Fibroblast of the aortic adventitia (primary cell): Measurements from ENCODE around the gene SPOCK1. TPM values are rescaled to one million over a fixed set of nuclear protein-coding genes. Genes with fewer than 3 reads are reported as not detected.
A peak's percentile ranks its signal among the peaks of the same experiment; 100 is the strongest.

Source experiments
- DNase-seq: peaks from one replicate; pipeline ENCODE4 v3.0.0-alpha.2; 2010; ENCODE audit warnings: low read depth
- H3K4me3 ChIP-seq: 2 replicates; pipeline ENCODE4 v1.5.1; 2011; ENCODE audit warnings: low read depth, mild to moderate bottlenecking, control low read depth, low read length, moderate library complexity
- total RNA-seq: library from RNA; depleted of rRNA; stranded (reverse); fragments of >200 nt; gene quantifications from 2 replicates; pipeline ENCODE4 v1.2.3, GENCODE V29; 2012; ENCODE audit warnings: low replicate concordance
- TF ChIP-seq, protein P1 (sequence below): IDR thresholded peaks from 2 replicates; pipeline ENCODE4 v1.5.1; 2011; ENCODE audit warnings: mild to moderate bottlenecking, low read length, control low read depth, inconsistent platforms; ENCODE audit not compliant: insufficient read depth

SPOCK1 gene
- total RNA-seq, 1 donor: 174 TPM

DNA sequence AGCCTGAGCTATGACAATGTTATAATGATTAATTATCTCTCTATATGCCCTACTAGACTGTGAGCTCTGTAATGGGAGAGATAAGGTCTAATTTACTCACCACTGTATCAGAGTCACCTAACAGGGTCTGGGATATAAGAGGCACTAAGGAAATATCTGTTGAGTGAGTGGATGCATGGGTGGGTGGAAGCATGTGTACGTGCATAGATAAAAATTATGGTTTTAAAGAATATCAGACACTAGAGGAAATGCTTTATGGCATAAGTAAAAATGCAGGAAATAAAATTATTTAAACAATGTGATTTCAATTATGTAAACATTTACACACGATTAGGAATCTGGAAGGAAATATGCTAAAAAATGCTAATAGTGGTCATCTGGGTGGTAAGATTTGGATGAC is 137.8 kb downstream of the SPOCK1 start:
- no peak overlapping the region for H3K4me3 ChIP-seq
- TF ChIP-seq, protein P1, sequence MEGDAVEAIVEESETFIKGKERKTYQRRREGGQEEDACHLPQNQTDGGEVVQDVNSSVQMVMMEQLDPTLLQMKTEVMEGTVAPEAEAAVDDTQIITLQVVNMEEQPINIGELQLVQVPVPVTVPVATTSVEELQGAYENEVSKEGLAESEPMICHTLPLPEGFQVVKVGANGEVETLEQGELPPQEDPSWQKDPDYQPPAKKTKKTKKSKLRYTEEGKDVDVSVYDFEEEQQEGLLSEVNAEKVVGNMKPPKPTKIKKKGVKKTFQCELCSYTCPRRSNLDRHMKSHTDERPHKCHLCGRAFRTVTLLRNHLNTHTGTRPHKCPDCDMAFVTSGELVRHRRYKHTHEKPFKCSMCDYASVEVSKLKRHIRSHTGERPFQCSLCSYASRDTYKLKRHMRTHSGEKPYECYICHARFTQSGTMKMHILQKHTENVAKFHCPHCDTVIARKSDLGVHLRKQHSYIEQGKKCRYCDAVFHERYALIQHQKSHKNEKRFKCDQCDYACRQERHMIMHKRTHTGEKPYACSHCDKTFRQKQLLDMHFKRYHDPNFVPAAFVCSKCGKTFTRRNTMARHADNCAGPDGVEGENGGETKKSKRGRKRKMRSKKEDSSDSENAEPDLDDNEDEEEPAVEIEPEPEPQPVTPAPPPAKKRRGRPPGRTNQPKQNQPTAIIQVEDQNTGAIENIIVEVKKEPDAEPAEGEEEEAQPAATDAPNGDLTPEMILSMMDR: no peak
- peak; percentile 88 for DNase-seq

DNA sequence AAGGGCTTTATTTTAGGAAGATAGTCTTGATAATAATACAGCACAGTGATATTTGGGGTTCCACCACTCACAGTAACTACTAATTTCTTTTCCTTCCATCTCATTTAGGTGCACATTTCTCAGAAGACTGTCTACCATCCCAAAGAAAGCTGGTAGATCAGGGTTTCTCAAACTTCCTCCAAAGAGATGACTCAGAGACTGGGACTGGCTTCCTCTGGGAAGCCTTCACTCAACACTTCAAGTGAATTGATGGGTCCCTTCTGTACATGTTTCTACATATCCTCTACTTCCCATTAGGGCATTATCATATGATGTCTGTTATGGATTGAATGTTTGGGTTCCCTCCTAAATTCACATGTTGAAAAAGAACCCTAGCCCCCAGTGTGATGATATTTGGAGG is 138.5 kb downstream of the SPOCK1 start:
- DNase-seq: peak; percentile 47
- TF ChIP-seq, protein P1: no peak
- no peak overlapping the region for H3K4me3 ChIP-seq

DNA sequence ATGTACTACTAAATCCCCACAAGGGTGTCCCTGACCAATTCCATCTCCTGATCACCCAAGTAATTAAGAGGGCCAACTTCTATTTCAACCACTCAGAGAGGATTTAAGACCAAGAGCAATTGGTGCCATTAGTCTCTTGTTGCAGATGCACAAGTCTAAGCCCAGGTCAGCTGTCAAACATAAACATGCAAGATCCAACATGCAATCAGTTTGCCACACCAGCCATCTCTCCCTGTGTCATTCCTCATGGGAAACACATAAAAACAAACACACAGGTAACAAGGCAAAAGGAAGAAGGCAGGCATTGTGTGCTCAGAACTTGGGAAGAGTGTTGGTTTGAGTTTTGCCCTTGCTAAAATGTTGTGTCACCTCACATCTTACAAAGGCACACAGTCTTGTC is 139.2 kb downstream of the SPOCK1 start:
- TF ChIP-seq, protein P1: no peak
- H3K4me3 ChIP-seq: no peak overlapping the region
- no peak for DNase-seq

DNA sequence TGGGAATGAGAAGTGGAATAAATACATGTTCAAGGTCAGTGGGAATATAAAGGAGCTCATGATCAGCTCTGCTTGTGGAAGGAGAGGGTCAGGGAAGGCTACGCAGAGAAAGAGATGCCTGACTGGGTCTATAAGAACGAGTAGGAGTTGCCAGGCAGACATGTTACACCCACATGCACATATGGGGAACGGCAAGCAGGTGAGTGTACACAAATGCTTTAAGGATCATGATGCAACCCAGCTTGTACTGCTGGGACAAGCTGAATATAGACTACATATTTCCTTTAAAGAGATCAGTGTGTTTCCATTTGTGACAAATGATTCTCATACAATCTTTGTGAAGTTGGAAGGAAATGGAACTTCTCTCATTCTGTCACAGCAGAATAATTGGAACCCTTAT is 141.7 kb downstream of the SPOCK1 start:
- DNase-seq: no peak
- no peak overlapping the region for H3K4me3 ChIP-seq
- TF ChIP-seq, protein P1: no peak

DNA sequence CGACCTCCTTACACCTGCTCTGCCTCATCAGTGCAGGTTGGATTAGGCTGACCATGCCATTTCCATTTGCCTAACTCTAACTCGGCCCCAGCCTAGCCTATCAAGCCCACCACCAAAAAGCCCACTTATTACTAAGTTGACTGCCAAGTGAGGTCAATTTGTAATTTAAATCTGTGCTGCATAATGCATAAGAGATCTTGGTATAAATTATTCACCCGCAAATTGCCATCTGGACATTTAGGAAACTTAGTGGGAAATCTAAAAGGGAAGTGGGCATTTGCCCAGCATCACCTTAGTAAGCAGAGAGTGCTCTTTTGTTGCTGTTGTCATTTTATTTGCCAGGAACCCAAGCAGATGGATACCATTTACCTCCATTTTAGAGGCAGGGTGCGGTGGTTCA is 143.0 kb downstream of the SPOCK1 start:
- H3K4me3 ChIP-seq: no peak overlapping the region
- TF ChIP-seq, protein P1: no peak
- DNase-seq: no peak

DNA sequence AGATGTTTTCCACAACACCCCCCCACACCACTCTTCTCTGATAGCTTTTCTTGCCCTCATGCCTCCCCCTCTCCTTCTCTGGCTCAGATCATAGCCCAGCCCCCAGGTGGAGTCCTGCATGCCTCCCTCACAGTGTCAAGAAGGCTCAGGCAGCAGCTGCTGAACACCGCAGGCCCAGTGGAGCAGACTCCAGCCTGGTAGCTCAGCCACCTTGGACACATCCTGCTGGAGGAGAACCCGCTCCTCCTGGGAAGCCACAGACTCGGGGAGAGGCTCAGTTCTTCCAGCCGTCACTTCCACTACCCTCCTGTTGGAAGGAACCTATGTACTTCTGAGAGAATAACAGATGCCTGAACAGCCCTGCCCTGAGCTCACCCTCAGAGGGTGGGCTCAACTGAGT is 143.4 kb downstream of the SPOCK1 start:
- no peak overlapping the region for H3K4me3 ChIP-seq
- DNase-seq: no peak
- TF ChIP-seq, protein P1: no peak

DNA sequence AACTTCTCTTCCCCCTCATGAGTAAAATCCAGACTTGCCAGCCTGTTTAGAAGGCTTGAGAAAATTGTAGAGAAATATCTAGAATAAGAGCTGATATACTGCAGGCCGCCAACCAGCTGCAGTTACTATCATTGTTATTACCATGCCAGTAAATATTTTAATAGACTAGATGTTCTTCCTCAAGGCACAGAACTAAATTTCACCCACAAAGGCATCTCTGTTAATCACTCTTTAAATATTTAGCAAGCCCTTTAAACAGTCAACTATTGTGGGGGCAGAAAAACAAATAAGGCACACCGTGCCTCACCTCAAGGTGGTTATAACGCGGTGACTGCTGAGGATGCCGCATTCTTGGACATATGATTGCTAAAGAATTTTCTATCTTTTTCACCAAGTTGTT is 147.0 kb downstream of the SPOCK1 start:
- DNase-seq: no peak
- no peak overlapping the region for H3K4me3 ChIP-seq
- TF ChIP-seq, protein P1: no peak
